Left renal pelvis (tissue), 4 donors: Measurements from ENCODE around the gene VIPR2. TPM values are rescaled to one million over a fixed set of nuclear protein-coding genes. Genes with fewer than 3 reads are reported as not detected.
"Not testable (repeated sequence)": the region's sequence is repeated elsewhere in the genome, so short reads cannot be mapped to it uniquely, and the experiment has no call there.

Experiments used
- DNase-seq, 4 donors: peaks; one replicate each; pipeline ENCODE4 v3.0.0-alpha.2; 2013; ENCODE audit warnings: low read depth in 4 of 4, low spot score in 3 of 4
- polyA plus RNA-seq, 4 donors: library from polyadenylated mRNA; unstranded; fragments of 120-200 nt; gene quantifications; one replicate each; pipeline ENCODE4 v1.2.1, GENCODE V29; 2013; ENCODE audit not compliant: insufficient read length in 4 of 4

VIPR2 gene
- polyA plus RNA-seq, 4 donors = 2.7 to 13.3 (median 3.4) TPM

- no peak for DNase-seq
Measured at GRCh38 chr7:159094919-159095915, 49.5 kb downstream of the VIPR2 start.

GRCh38 chr7:159094023-159094740, 50.5 kb downstream of the VIPR2 start:
- DNase-seq = no peak

GRCh38 chr7:159093351-159093971, 51.2 kb downstream of the VIPR2 start:
- DNase-seq = no peak

- no peak for DNase-seq
Measured at GRCh38 chr7:159092701-159093121, 52.0 kb downstream of the VIPR2 start.

GRCh38 chr7:159091480-159092475, 52.9 kb downstream of the VIPR2 start:
- DNase-seq = no peak

- DNase-seq = no peak
Measured at GRCh38 chr7:159091041-159091440, 53.6 kb downstream of the VIPR2 start.

GRCh38 chr7:159088016-159088865, 56.4 kb downstream of the VIPR2 start:
- DNase-seq = no peak

- DNase-seq = no peak
Measured at GRCh38 chr7:159086301-159086925, 58.3 kb downstream of the VIPR2 start.

GRCh38 chr7:159084069-159084801, 60.4 kb downstream of the VIPR2 start:
- DNase-seq = no peak

GRCh38 chr7:159083698-159084068, 61.0 kb downstream of the VIPR2 start:
- no peak for DNase-seq

- no peak for DNase-seq
Measured at GRCh38 chr7:159083001-159083697, 61.5 kb downstream of the VIPR2 start.

- DNase-seq = not testable (repeated sequence)
Measured at GRCh38 chr7:159082075-159082474, 62.6 kb downstream of the VIPR2 start.

GRCh38 chr7:159078911-159079270, 65.8 kb downstream of the VIPR2 start:
- DNase-seq = no peak

GRCh38 chr7:159078193-159078910, 66.3 kb downstream of the VIPR2 start:
- DNase-seq = no peak

- no peak for DNase-seq
Measured at GRCh38 chr7:159076333-159076732, 68.3 kb downstream of the VIPR2 start.

GRCh38 chr7:159075563-159076238, 69.0 kb downstream of the VIPR2 start:
- DNase-seq = no peak
